Stimulated activated CD8-positive, alpha-beta memory T cell treated with anti-CD3 and anti-CD28 coated beads, Interleukin-7, amount 100 ng/mL, for 1 hour (primary cell): ENCODE results near the gene MYL6.
A peak's percentile ranks its signal among the peaks of the same experiment; 100 is the strongest.
"Not testable (repeated sequence)": the region's sequence is repeated elsewhere in the genome, so short reads cannot be mapped to it uniquely, and the experiment has no call there.

Experiments used
- DNase-seq, 2 donors: peaks; one replicate each; pipeline ENCODE4 v3.0.0-alpha.2; 2020; ENCODE audit warnings: low read depth in 2 of 2

Gene MYL6

GRCh38 chr12:56156464-56157200 lies 1.5 kb upstream of the MYL6 start:
- DNase-seq, result not testable (repeated sequence)

- peak in 1 of 2 donors; percentile 25 for DNase-seq
Observed at GRCh38 chr12:56157201-56158028, 744 bp upstream of the MYL6 start.

GRCh38 chr12:56158926-56159461 lies 835 bp downstream of the MYL6 start:
- no peak for DNase-seq

GRCh38 chr12:56159482-56160192 lies 1.5 kb downstream of the MYL6 start:
- DNase-seq, result no peak

- DNase-seq, result no peak
Observed at GRCh38 chr12:56160193-56160763, 2.1 kb downstream of the MYL6 start.

- no peak for DNase-seq
Observed at GRCh38 chr12:56160894-56161689, 2.9 kb downstream of the MYL6 start.

GRCh38 chr12:56161690-56162351 lies 3.7 kb downstream of the MYL6 start:
- DNase-seq, result no peak

GRCh38 chr12:56162468-56163290 lies 4.5 kb downstream of the MYL6 start:
- no peak for DNase-seq

GRCh38 chr12:56163533-56164344 lies 5.6 kb downstream of the MYL6 start:
- DNase-seq, result no peak

- DNase-seq, result no peak
Observed at GRCh38 chr12:56164345-56164729, 6.2 kb downstream of the MYL6 start.

- DNase-seq, result no peak
Observed at GRCh38 chr12:56165369-56165768, 7.2 kb downstream of the MYL6 start.

- DNase-seq, result no peak
Observed at GRCh38 chr12:56169229-56169759, 11.1 kb downstream of the MYL6 start.

GRCh38 chr12:56172839-56173238 lies 14.7 kb downstream of the MYL6 start:
- DNase-seq, result no peak

GRCh38 chr12:56178347-56178746 lies 20.2 kb downstream of the MYL6 start:
- DNase-seq, result no peak

- no peak for DNase-seq
Observed at GRCh38 chr12:56186957-56187356, 28.8 kb downstream of the MYL6 start.

- no peak for DNase-seq
Observed at GRCh38 chr12:56188131-56188777, 30.1 kb downstream of the MYL6 start.

GRCh38 chr12:56188778-56189098 lies 30.6 kb downstream of the MYL6 start:
- DNase-seq, result no peak
